H1 (cell line): Measurements from ENCODE around the gene SLC2A11. TPM values are rescaled to one million over a fixed set of nuclear protein-coding genes. Genes with fewer than 3 reads are reported as not detected.

Experiments
- ASH2L ChIP-seq: fragments of 200-600, 300-600 bp; sonication (generic); IDR thresholded peaks from one replicate; pipeline ENCODE4 v1.7.1; 2017; ENCODE audit warnings: low read length
- CHD7 ChIP-seq: fragments of 300-600 bp; sonication (generic); IDR thresholded peaks from 2 replicates; pipeline ENCODE4 v1.7.1; 2012; ENCODE audit warnings: low read length, moderate library complexity, mild to moderate bottlenecking, inconsistent platforms; ENCODE audit not compliant: insufficient replicate concordance
- GABPA ChIP-seq: IDR thresholded peaks from 2 replicates; pipeline ENCODE4 v1.6.1; 2011; ENCODE audit warnings: mild to moderate bottlenecking, low read length, moderate library complexity, borderline replicate concordance; ENCODE audit not compliant: insufficient read depth
- RAD21 ChIP-seq, 2 experiments: IDR thresholded peaks in 1 of 2; conservative IDR thresholded peaks in 1 of 2; 2 replicates each; pipeline ENCODE4 v1.6.1; 2011; ENCODE audit warnings: low read depth in 2 of 2, low read length in 2 of 2, improper control_type of control experiment in 1 of 2, inconsistent platforms in 1 of 2, mild to moderate bottlenecking in 1 of 2, moderate library complexity in 1 of 2
- RFX5 ChIP-seq: IDR thresholded peaks from 2 replicates; pipeline ENCODE4 v1.6.1; 2011; ENCODE audit warnings: low read depth, low read length, improper control_type of control experiment, borderline replicate concordance
- RNF2 ChIP-seq: fragments of 200-900, 300-1000 bp; sonication (generic); IDR thresholded peaks from 2 replicates; pipeline ENCODE4 v1.7.1; 2016; ENCODE audit warnings: borderline replicate concordance, low read depth, mild to moderate bottlenecking, antibody characterized with exemption, low read length; ENCODE audit not compliant: poor library complexity, severe bottlenecking; ENCODE audit errors: missing control alignments
- polyA plus RNA-seq, 7 experiments: library from polyadenylated mRNA; depleted of rRNA in 3 of 7; stranded (reverse) in 5 of 7; unstranded in 2 of 7; fragments of >200 nt in 5 of 7; fragments of 200-250 nt in 2 of 7; gene quantifications; 1 replicate in 5 of 7; 2 replicates in 1 of 7; 4 replicates in 1 of 7; pipeline versions ENCODE4 v1.2.1 to v1.2.3, GENCODE V29; 2011 to 2013; ENCODE audit warnings: missing spikeins in 2 of 7, mixed read lengths in 2 of 7
- total RNA-seq: library from RNA; stranded (reverse); fragmentation: NEBNext Ultra II Directional; extraction: Animal tissue kit (Norgen Biotek cat#: 25700); gene quantifications from 2 replicates; pipeline ENCODE4 v1.2.1, GENCODE V29; 2021

Gene SLC2A11
- total and polyA plus RNA-seq, 2 of the 8 experiments (the other 6 are each of a cell fraction or from before 2014, with no cell fraction given): 10.7 to 12.5 TPM

- TF ChIP-seq CHD7 (no peak), RFX5 (no peak), ASH2L (no peak), RNF2 (no peak), GABPA (no peak), RAD21 (IDR thresholded peaks at IDR 0.05 in 1 of 2, conservative IDR thresholded peaks at IDR 0.05 in 1 of 2; ENCODE audit: low read depth in 2 of 2, low read length in 2 of 2) (no peak)
Measured at GRCh38 chr22:23815541-23816155, 42.0 kb upstream of the SLC2A11 start (continued).
